Dedifferentiated amniotic fluid mesenchymal stem cell (primary cell): Measurements from ENCODE around the gene CFD.
"Not testable (repeated sequence)": the region's sequence is repeated elsewhere in the genome, so short reads cannot be mapped to it uniquely, and the experiment has no call there.

ENCODE experiments used
- DNase-seq: peaks from one replicate; pipeline ENCODE4 v3.0.0-alpha.2; 2016; ENCODE audit errors: extremely low spot score

CFD gene

DNA sequence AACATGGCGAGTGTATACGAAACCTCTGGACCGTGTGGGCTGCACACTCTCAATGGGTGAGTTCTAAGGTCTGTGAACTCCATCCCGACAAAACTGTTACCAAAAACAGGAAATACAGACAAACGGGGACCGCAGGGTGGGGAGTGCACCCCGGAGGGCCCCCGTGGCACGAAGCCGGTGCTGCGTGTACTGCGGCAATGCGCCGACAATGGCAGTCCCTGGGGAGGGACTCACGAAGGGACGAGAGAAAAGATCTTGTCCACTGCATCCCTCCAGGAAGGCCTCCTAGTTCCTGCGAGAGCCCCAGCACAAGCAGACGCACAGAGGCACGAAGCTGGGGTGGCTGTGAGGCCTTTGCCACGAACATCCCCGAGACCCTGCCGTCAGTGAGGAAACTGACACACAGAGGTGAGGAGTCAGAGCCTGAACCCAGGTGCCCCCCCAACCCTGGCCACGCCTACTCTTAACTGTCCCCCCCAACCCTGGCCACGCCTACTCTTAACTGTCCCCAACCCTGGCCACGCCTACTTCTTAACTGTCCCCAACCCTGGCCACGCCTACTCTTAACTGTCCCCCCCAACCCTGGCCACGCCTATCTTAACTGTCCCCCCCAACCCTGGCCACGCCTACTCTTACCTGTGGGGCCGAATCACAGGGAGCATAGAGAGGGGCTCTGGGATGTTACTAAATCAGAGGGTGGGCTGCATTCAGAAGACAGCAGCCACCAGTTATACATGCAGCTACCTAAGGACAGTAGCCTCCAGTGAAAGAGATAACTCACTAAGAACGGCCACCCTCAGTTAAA lies 29.3 kb downstream of the CFD start:
- DNase-seq = no peak

DNA sequence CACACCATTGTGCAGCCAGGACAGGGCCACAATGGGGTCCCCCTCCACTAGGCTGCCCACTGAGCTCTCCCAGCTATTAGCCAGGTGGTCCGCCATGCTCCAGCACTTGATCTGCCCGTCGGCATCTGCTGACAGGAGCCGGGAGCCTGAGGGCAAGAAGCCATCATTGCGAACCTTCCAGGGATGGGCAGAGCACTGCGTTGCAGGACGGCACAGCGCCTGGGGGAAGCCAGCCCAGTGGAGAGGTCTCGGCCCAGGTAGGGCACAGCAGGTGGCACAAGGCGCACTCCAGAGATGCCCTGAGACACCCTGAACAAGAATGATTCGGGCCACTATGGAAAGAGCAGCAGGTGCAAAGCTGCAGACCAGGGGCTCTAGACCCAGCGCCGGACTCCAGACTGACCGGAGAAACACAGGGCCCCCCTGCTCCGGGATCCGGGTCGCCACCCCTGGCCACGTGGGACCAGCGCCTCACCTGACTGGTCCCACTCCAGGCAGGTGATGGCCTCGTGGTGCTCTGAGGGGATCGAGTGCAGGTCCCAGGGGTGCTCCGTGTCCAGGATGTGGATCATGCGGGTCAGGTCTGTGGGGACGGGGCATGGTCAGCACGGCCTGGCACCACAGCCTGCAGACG lies 30.3 kb downstream of the CFD start:
- no peak for DNase-seq

DNA sequence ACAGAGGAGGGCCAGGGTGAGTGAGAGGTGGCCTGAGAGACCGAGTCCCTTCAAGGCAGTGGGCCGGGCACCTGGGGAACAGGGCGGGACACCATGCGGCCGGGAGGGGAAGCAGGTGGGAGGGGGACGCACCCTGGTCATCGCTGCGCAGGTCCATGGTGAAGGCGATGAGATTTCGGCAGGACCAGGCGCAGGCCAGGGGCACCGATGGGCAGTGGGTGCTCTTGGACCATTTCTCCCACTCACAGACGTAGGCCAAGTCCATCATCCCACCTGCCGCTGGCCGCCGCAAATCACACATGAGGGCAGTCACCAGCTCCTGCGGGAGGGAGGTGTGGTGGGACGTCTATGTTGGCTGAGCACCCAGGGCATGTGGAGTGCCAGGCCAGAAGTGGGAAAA lies 31.4 kb downstream of the CFD start:
- no peak for DNase-seq

- not testable (repeated sequence) for DNase-seq
Observed at GRCh38 chr19:891421-892200, 32.1 kb downstream of the CFD start.

GRCh38 chr19:892243-892893 lies 32.9 kb downstream of the CFD start:
- DNase-seq = no peak

DNA sequence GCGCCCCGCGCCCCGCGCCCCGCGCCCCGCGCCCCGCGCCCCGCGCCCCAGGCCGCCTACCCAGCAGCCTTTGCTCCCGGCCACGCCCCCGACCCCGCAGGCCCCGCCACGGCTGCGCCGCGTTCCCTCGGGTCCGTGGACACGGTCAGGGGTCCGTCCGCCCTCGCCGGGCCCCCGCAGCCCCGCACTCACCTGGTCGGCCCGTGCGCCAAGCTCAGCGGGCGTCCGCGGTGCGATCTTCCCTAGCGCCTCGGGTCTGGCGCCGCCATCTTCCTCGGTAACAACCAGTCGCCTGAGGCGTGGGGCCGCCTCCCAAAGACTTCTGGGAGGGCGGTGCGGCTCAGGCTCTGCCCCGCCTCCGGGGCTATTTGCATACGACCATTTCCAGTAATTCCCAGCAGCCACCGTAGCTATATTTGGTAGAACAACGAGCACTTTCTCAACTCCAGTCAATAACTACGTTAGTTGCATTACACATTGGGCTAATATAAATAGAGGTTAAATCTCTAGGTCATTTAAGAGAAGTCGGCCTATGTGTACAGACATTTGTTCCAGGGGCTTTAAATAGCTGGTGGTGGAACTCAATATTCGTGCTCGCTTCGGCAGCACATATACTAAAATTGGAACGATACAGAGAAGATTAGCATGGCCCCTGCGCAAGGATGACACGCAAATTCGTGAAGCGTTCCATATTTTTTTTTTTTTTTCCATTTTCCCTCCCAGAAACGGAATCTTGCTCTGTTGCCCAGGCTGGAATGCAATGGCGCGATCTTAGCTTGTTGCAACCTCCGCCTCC lies 33.6 kb downstream of the CFD start, which contains the start of the genes MED16 and RNU6-9:
MED16 (minus strand) TSS at position 294 of the 796 bp plus-strand sequence. CDS start 2,056 bp downstream, outside the sequence.
RNU6-9 (plus strand) TSS at position 591 of the 796 bp plus-strand sequence.
- DNase-seq = peak; percentile 92

DNA sequence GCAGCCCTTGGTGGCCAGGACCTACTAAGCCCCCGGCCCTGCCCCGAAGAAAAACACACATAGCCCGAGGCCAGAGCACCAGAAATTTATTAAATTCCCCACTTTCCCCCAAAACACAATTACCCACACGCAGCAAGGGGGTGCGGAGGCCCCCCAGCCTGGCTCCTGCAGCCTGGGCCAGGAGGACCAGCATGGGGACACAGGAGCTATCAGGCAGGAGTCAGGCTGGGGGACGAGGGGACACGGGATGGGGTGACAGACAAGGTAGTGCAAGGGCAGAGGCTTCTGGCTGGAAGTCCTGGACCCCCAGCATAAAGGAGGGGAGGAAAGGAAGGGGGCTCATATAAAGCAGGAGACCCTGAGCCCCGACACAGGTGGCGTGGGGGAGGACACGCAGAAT lies 37.0 kb downstream of the CFD start:
- no peak for DNase-seq

- DNase-seq = no peak
Observed at GRCh38 chr19:896999-897398, 37.5 kb downstream of the CFD start.

GRCh38 chr19:897442-898039 lies 38.1 kb downstream of the CFD start:
- DNase-seq = no peak

- DNase-seq = no peak
Observed at GRCh38 chr19:898663-899062, 39.2 kb downstream of the CFD start.

GRCh38 chr19:899336-900042 lies 40.0 kb downstream of the CFD start:
- no peak for DNase-seq

- DNase-seq = no peak
Observed at GRCh38 chr19:900043-900301, 40.5 kb downstream of the CFD start.

- no peak for DNase-seq
Observed at GRCh38 chr19:900302-901111, 41.0 kb downstream of the CFD start.

- no peak for DNase-seq
Observed at GRCh38 chr19:901216-902092, 42.0 kb downstream of the CFD start.

DNA sequence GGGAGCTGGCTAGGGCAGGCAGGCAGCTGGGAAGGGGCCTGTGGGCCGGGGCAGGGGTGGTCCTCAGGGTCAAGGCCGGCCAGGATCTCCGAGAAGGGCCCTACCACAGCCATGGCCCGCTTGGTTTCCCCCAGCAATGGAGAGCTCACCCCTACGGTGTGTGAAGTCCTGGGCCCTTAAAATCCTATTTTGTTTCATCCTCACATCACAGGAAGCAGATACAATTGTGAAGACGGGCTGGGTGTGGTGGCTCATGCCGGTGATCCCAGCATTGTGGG lies 42.6 kb downstream of the CFD start:
- DNase-seq = no peak

DNA sequence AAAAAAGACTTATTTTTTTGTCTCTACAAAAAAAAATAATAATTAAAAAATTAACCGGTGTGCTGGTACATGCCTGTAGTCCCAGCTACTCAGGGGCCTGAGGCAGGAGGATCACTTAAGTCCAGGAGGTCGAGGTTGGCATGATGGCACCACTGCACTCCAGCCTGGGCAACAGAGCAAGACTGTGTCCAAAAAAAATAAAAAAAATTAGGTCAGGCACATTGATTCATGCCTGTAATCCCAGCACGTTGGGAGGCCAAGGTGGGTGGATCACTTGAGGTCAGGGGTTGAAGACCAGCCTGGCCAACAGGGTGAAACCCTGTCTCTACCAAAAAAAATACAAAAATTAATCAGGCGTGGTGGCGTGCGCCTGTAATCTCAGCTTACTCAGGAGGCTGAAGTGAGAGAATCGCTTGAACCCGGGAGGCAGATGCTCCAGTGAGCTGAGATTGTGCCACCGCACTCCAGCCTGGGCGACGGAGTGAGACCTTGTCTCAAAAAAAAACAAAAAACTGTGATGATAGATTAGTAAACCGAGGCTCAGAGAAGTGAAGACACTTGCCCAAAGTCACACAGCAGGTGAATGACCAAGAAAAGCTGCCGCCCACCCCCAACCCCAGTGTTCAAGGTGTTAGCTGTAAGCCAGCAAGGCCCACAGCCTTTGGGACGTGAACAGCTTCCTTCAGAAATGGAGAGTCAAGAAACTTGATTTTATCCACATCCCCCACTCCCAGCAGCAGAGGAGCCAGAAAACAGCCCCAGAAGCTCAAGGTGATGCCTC lies 43.2 kb downstream of the CFD start:
- no peak for DNase-seq

- no peak for DNase-seq
Observed at GRCh38 chr19:903266-903797, 43.9 kb downstream of the CFD start.

GRCh38 chr19:904545-904944 lies 45.1 kb downstream of the CFD start:
- no peak for DNase-seq
